ENCODE results near the gene RPS21.

Gene RPS21

DNA sequence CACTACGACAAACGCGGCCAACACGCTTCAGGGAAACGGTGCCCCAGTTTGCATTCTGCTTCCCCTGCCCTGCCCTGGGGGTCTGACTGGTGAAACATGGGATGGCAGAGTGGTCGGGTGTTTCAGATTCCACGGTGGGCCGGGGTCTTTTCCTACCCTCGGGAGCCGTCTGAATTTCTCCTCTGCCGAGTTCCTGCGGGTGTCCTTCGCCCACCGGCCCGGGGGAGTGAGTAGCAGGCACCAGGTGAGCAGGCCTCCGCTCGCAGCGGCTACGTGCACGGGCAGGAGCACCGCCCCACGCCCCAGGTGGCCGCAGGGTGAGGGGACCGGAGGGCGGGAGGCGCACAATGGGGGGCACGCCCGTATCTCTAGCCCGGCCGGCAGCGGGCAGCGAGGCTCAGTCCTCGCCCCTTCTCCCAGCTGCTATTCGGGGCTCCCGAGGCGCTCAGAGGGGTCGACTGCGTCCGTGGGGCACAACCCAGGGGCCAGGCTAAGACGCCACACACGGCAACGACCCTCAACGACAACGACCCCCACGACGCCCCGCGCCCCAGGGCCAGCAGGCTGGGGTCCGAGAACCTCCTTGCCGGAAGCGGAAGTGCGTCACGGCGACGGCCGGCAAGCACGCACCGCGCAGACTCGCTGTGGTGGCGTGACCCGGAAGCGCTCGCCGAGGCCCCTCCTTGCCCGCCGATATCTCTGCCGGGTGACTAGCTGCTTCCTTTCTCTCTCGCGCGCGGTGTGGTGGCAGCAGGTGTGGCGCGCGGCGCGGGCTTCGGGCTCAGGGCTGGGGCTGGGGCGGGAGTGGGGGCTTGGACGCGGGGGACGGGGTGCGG is at the start of gene RPS21:
TSS of gene RPS21 (plus strand) at position 721 of the 836 bp plus-strand sequence. CDS start 236 bp downstream, outside the sequence.
- FAIRE-seq (peak; percentile 87), DNase-seq (ENCODE audit: insufficient read length, low spot score) (peak; percentile 97)

DNA sequence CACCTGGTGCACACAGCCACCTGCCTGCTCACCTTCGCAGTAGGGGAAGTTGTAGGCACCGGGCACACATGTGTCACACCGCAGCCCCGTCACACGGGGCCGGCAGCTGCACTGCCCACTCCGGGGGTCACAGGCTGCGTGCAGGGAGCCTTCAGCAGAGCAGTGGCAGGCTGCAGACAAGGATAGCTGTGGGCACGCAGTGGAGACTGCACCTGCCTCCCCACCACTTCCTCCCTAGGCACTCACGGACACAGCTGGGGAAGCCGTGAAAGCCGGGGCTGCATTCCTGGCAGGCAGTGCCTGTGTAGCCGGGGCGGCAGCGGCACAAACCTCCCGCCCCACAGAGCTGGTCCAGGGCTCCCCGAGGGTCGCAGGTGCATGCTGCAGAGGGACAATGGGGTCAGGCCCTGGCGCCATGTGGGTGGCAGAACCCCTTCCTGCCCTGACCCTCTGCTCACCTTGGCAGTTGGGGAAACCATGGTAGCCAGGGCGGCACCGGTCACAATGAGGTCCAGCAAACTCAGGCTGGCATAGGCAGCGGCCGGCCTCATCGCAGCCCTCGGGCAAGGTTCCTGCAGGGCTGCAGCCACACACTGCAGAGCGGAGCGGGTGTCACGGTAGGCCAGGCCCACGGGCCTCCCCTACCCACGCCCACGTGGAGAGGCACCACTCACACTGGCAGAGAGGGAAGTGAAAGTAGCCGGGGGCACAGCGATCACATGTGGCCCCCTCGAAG is 49.2 kb upstream of the RPS21 start:
- DNase-seq (ENCODE audit: insufficient read length, low spot score) (peak; percentile 56), FAIRE-seq (peak; percentile 86)

DNA sequence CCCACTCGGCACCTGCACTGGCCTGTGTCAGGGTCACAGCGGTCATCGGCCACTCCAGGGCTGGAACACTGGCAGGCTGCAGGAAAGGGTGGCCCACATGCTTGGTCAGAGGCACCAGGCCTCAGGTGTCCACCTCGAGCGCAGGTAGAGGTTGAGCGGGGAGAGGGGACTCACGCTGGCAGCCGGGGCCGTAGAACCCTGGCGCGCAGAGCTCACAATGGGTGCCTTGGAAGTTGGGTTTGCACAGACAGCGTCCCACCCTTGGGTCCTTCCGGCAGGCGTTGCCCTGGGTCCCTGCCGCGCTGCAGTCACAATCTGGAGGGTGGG is 48.6 kb upstream of the RPS21 start:
- no peak for DNase-seq (ENCODE audit: insufficient read length, low spot score)
- FAIRE-seq = no peak

DNA sequence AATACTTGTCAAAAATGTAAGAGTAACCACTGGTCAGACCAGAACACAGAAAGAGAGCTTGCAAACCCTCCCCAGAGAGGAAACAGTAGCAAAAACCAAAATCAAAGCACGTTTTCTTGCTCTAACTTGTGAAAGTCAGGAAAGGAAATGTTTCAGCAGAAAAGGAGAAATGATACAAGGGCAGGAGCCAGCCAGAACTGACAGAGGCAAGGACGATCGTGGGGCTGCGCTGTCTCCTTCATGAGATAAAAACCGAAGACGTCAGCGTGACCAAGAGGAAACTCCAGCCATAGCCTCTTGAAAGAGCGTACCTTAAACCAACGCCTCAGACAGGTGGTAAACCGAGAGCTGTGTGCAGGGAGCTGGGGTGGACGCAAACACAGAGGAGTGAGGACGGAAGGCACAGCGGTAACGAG is 47.2 kb upstream of the RPS21 start:
- peak; percentile 77 for DNase-seq (ENCODE audit: insufficient read length, low spot score)
- peak; percentile 97 for FAIRE-seq

DNA sequence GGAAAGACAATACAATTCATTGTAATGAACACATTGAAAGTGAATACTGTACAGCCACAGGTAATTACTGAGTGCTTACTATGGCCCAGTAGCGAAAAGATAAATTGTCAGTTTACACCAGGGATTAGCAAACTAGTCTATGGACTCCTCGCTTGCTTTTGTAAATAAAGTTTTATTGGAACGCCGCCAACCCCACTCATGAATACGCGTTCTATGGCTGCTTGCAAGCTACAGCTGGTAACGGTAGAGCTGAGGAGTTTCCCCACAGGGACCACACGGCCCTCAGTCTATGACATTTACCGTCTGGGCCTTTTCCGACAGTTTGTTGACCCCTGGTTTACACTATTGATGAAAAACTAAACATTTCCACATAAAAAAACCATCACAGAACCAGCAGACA is 44.0 kb upstream of the RPS21 start:
- DNase-seq (ENCODE audit: insufficient read length, low spot score) (no peak), FAIRE-seq (no peak)

DNA sequence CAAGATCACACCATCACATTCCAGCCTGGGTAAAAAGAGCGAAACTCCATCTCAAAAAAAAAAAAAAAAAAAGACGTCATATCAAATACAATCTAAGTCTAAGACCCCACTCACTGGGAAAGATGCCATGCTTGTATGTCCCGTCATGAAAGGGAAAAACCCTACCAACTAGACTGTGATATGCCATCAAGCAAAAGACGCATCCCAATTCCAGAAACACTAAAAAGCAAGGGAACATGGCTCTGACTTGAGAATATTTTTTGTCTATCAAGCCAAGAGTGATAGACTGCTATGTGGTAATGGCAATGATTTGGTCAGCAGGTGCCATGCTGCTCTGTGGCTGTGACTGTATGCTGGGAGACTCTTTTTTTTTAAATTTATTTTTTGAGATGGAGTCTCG is 42.8 kb upstream of the RPS21 start:
- FAIRE-seq (no peak), DNase-seq (ENCODE audit: insufficient read length, low spot score) (no peak)

DNA sequence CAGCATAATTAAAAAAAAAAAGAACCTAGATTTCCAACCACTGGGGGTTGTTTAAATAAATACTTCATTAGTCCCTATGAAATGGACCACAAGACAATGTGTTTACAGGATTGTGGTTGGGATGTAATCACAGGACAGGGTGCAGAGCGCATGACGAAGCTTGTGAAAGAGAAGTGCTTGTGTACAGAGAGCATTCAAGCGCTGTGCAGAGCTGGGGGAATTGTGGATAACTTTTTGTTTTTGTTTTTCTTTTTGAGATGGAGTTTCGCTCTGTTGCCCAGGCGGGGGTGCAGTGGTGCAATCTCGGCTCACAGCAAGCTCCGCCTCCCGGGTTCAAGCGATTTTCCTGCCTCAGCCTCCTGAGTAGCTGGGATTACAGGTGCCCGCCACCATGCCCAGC is 42.1 kb upstream of the RPS21 start:
- no peak for FAIRE-seq

DNA sequence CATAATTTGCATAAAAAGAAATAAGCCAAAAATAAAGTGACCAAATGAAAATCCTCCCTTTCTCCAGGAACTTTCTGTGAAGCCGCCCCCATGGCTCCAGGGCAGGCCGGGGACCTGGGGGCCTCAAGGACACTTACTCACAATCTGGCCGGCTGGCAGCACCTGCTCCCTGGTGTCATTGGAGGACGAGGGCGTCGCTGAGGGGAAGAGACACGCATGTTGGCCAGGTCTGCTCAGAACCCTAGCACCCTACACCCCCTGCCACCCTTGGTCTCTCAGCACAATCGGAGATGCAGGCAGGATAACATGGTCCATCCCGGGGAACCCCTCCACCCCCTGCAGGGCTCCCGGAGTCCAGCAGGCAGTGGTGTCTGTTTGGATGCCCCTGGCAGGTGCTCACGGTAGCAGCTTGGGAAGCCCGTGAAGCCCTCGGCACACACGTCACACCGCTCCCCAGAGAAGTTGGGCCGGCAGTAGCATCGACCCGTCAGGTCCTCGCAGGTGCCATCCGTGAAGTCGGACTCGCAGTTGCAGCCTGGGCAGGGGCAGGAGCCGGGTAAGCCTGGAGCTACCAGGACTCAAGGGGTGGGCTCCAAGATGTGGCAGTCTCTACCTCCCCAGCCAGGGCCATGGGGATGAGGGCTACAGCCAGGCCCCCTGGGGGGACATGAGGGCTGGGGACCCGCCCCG is 41.1 kb upstream of the RPS21 start:
- FAIRE-seq = no peak

More for the DNA sequence above, 42.1 kb upstream of the RPS21 start:
- DNase-seq (ENCODE audit: insufficient read length, low spot score) = no peak

DNA sequence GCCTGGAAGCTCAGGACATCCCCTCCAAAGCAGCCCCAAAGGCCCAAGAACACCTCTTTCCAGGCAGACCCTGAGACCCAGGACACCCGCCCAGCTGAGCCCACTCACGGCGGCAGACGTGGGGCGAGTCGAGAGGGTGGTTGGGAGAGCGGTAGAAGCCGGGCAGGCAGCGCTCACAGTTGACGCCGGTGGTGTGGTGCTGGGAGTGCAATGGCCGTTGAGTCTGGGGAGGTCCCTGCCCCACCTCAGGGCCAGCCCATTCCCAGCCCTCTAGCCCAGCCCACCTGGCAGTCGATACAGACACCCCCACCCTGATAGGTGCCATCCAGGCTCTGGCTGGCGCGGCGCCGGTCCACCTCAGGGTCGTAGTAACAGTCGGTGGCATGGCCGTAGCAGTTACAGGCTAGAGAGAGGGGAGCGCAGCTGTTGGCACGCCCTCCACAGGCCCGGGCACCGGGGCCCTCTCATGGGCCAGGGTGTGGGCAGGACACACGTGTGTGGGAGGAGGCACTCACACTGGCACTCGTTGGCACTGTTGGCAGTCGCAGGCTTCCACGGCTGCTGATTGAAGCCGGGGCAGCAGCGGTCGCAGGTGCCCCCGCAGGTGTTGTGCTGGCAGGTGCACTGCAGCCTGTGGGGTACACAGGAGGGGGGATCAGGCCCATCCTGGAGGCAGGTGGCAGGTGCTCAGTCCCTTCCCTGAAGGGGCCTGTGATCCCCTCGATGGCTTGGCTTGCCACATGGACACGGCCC is 40.3 kb upstream of the RPS21 start:
- FAIRE-seq = no peak

More for the DNA sequence above, 41.1 kb upstream of the RPS21 start:
- DNase-seq (ENCODE audit: insufficient read length, low spot score) = no peak

DNA sequence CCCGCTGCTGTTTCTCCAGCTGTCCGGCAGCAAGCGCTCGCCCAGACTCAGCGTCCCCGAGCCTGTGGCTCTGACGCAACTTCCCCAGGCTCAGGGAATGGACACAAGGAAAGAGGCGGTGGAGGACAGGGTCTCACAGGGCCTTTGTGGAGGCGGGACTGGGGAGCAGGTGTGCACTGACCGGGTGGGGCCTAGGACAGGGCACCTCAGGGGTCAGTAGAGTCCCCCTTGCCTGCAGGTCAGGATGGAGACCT is 39.8 kb upstream of the RPS21 start:
- FAIRE-seq = no peak
- no peak for DNase-seq (ENCODE audit: insufficient read length, low spot score)

More for the DNA sequence above, 40.3 kb upstream of the RPS21 start:
- DNase-seq (ENCODE audit: insufficient read length, low spot score) = no peak

DNA sequence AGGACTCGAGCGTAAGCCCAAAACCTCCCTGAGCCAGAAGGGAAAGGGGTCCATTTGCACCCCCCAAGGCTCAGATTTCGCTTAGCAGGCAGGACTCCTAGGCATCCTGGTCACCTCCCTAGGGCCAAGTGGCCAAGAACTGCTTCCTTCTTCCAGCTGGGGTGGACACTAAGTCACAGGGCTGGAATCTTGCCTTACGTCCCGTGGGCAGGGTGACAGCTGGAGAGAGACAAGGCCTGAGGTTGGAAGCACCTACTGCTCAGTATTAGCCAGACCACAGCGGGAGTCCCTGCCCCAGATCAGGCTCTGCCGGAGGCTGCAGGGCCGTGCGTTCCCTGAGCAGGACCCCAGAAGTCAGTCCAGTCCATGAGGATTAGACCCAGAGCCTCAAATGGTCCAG is 39.5 kb upstream of the RPS21 start:
- no peak for FAIRE-seq
- DNase-seq (ENCODE audit: insufficient read length, low spot score) = no peak

DNA sequence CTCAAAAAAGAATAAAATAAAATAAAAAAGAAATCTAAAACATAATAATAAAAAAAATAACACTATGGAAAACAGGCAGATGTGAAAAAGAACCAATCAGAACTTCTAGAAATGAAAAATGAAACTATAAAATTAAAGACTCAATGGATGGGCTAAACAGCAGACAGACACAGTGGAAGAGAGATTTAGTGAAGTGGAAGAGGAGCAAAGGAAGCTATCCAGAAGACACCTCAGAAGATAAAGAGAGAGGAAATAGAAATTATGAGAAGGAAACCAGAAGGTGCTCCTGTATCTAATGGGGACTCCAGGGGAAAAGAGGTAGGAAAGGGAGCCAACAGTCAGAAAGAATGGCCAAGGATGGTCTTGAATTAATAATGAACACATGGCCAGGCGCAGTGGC is 38.3 kb upstream of the RPS21 start:
- FAIRE-seq = no peak
- DNase-seq (ENCODE audit: insufficient read length, low spot score) = no peak

DNA sequence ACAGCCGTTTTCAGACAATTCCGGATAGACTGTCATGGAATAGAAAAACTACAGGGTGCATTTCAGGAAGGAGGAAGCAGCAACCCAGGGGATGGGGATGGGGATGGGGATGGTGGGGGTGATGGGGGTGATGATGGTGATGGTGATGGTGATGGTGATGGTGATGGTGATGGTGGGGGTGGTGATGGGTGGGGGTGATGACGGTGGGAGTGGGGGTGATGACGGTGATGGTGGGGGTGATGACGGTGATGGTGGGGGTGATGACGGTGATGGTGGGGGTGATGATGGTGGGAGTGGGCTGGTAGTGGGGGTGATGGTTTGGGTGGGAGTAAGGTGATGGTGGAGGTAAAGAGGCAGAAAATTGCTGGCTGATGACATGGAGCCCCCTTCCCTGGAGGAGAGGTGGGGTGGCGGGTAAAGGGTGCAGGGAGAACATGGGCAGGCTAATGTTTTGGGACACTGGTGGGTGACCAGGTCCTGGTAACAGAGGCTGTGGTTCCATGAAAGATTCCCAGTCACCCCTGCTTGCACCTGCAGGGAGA is 37.3 kb upstream of the RPS21 start:
- no peak for FAIRE-seq
- DNase-seq (ENCODE audit: insufficient read length, low spot score) = no peak

DNA sequence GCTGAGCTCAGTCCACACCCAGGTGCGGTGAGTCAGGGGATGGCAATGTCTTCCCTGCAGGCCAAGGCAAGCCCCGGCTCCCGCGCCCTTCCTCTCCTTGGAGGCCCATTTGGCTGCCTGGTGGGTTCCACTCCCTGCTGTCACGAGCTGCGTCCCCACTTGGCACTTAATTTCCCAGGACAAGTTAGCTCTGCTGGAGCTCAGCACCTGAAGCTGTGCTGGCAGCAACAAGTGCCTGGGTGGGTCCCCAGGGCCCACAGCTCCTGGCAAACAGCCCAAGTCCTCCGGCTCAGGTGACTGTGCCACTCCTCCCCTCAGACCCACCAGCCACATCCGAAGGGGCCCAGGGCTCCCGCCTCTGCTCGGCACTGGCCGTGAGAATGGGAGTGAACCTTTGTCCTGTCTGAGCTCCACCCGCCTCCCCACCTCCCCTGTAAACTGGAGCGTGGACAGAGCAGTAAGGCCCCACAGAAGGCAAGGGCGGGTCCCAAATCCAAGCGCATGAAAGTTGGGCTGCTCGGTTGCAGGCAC is 36.7 kb upstream of the RPS21 start:
- DNase-seq (ENCODE audit: insufficient read length, low spot score) (no peak), FAIRE-seq (no peak)

DNA sequence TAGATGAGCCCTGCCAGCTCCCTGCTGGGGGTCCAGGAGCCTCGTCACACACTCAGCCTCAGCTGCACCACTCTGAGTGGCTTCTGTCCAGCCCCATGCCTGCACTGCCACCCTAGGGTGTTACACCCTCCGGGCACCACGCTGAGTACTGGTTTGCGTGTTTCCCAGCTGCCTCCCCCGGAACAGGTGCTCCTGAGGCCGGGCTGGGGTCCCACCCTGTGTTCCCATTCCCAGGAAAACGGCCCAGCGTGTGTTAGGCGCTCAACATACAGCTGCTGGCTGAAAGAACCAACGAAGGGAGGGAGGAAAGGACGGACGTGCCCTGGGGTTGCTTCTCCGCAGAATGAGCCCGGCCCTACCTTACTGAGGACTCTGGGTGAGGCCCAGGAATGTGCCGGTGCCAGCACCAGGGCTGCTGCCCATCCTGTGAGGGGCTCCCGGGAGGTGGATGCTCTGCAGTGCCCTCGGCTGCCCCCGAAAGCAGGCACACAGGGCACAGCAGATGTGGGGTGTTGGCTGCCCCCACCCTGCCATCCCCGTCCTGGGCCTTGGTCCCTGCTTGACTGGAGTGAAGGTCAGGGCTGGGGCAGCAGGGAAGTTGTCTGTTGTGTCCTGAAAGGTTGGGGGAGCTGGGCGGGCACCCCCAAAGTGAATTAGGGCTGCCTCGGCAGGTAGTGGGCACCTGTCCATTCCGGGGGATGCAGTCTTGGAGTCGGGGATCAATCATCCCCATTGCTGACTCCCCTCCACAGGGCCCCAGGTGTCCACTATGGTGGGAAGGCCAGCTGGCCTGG is 36.1 kb upstream of the RPS21 start:
- FAIRE-seq (no peak), DNase-seq (ENCODE audit: insufficient read length, low spot score) (no peak)

DNA sequence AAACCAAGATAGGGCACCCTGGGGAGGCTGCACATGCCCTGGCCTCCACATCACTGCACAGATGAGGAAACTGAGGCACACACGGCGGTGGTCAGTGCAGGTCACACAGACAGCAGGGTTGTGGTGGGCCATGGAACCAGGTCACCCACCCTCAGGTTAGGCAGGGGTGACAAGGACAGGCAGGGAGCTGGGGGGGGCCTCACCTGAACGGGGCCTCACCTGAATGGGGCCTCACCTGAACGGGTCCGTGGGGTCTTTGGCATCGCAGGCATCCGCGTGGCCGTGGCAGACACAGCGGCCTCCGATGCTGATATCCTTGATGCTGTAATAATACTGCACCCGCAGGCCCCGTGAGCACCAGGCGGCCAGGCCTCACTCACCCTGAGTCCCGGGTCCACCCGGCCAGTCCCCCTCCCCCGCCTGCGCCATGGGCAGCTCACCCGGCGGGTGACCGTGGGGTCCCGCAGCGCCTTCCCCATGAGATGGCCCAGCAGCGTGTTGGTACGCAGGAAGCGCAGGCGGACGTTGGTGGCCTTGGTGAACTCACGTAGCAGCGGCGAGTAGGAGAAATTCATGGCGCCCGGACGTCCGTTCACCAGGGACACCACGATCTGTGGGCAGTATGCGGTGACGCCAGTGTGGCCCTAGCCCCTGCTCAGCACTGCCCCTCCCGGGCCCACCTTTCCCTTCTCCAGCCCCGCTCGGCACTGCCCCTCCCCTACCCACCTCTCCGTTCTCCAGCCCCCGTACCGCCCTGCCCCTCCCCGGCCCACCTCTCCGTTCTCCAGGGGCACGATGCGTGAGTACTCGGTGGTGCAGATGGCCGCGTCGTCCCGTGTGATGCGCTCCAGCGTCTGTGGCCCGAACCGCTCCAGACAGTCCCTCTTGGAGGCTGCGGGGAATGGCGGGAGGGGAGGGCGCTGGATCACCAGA is 35.2 kb upstream of the RPS21 start:
- FAIRE-seq (no peak), DNase-seq (ENCODE audit: insufficient read length, low spot score) (no peak)

DNA sequence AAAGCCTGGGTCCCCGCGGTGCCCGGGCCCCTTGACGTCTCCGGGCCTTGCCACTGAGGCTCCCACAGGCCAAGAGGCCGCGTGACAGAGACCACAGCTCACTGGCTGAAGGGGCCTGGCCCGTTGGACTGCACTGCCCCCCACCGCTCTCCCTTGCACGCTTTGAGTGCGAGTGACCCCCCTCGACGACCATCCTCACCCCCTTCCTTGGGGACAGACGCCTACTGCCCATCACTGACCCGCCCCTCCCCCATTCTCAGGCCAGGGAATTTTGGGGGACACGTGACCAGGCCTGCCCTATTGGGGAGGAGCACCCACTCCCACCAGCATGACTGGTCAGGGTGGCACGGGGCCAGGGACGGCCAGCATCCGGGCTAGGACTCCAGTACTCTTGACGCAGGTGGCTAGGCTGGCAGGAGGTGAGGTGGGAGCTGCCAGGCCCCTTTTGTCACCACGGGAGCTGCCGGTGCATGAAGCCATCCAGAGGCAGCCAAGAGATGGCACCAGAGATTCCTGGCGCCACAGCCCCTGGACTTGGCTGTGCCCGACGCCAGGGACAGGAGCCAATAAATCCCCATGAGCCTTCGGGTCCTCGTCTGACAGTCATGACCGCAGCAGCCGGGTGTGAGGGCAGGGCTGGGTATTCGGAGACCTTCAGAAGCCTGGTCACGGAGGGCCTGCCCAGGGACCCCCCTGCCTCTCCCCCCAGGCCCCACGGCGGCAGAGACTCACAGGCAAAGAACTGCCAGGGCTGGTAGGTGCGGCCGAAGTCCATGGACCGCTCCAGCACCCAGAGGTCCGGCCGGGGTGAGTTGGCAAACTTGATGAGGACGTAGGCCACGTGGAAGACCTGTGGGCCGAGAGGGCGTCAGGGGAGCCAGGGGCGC is 34.3 kb upstream of the RPS21 start:
- FAIRE-seq = no peak
- no peak for DNase-seq (ENCODE audit: insufficient read length, low spot score)

Measured in GM19239 (cell line).